B cell (primary cell): ENCODE results near the gene TMEM30B. TPM values are rescaled to one million over a fixed set of nuclear protein-coding genes. Genes with fewer than 3 reads are reported as not detected.

Source experiments
- ATAC-seq: fragments of 200-7000 bp; cut with Tn5 transposase; one replicate; pipeline ENCODE4 v1.10.0; 2021; ENCODE audit warnings: low read depth, mild to moderate bottlenecking, moderate number of reproducible peaks, moderate library complexity
- CTCF ChIA-PET: fragments of 350-600 bp; sonication (Branson Sonifier 250); formaldehyde crosslinking; loops from one replicate; lab custom pipeline; 2021; ENCODE audit warnings: antibody characterized with exemption, inconsistent platforms; lab: Charles Lee
- POLR2A ChIA-PET: fragments of 350-600 bp; sonication (Branson Sonifier 250); formaldehyde crosslinking; loops from one replicate; lab custom pipeline; 2021; ENCODE audit warnings: antibody characterized with exemption; lab: Charles Lee
- DNase-seq: peaks from one replicate; pipeline ENCODE4 v3.0.0; 2013
- H2AFZ ChIP-seq: 2 replicates; pipeline ENCODE4 v1.6.1; 2012; ENCODE audit warnings: mild to moderate bottlenecking, low read depth, low read length; ENCODE audit not compliant: insufficient read depth, poor library complexity, severe bottlenecking
- H3K27ac ChIP-seq, 2 donors: 1 replicate in 1 of 2; 2 replicates in 1 of 2; pipeline ENCODE4 v1.5.1; 2012 to 2013; ENCODE audit warnings: low read length in 2 of 2, mild to moderate bottlenecking in 2 of 2, moderate library complexity in 1 of 2
- H3K27me3 ChIP-seq, 4 experiments: fragments of 200-600 bp in 1 of 4; sonication (generic) in 1 of 4; replicated peaks in 1 of 4; 1 replicate in 2 of 4; 2 replicates in 2 of 4; pipeline versions ENCODE4 v1.6.1 to v1.7.0; 2013 to 2016; ENCODE audit warnings: low read length in 3 of 4, mild to moderate bottlenecking in 2 of 4, mixed read lengths in 1 of 4, moderate library complexity in 1 of 4; ENCODE audit not compliant: insufficient read depth in 4 of 4, control insufficient read depth in 3 of 4; ENCODE audit errors: control extremely low read depth in 1 of 4
- H3K36me3 ChIP-seq, 2 experiments: replicated peaks in 1 of 2; 1 replicate in 1 of 2; 2 replicates in 1 of 2; pipeline versions ENCODE4 v1.6.1 to v1.7.1; 2013; ENCODE audit warnings: low read length in 1 of 2; ENCODE audit not compliant: insufficient read depth in 2 of 2, control insufficient read depth in 1 of 2; ENCODE audit errors: control extremely low read depth in 1 of 2, extremely low read depth in 1 of 2
- H3K4me1 ChIP-seq, 2 donors: fragments of 200-600 bp in 1 of 2; sonication (generic) in 1 of 2; 1 replicate in 1 of 2; 2 replicates in 1 of 2; pipeline versions ENCODE4 v1.5.1 to v1.6.1; 2013 to 2017; ENCODE audit warnings: low read length in 2 of 2; ENCODE audit not compliant: control insufficient read depth in 2 of 2, insufficient read depth in 2 of 2
- H3K4me2 ChIP-seq: replicated peaks from 2 replicates; pipeline ENCODE3; 2012; ENCODE audit warnings: mild to moderate bottlenecking, low read depth, low read length; ENCODE audit not compliant: poor library complexity, severe bottlenecking
- H3K4me3 ChIP-seq, 5 experiments: fragments of 200-600 bp in 1 of 5; sonication (generic) in 1 of 5; 1 replicate in 3 of 5; 2 replicates in 2 of 5; pipeline versions ENCODE4 v1.5.1 to v1.7.0; 2011 to 2016; ENCODE audit warnings: low read length in 4 of 5, mild to moderate bottlenecking in 4 of 5, low read depth in 2 of 5, control low read depth in 1 of 5, moderate library complexity in 1 of 5; ENCODE audit not compliant: insufficient read depth in 1 of 5; ENCODE audit errors: control extremely low read depth in 1 of 5, extremely low read depth in 1 of 5
- H3K79me2 ChIP-seq: fragments of 200-600 bp; sonication (generic); one replicate; pipeline ENCODE4 v1.6.0; 2016; ENCODE audit warnings: low read length; ENCODE audit not compliant: control insufficient read depth, insufficient read depth
- H3K9ac ChIP-seq: fragments of 200-600 bp; sonication (generic); 2 replicates; pipeline ENCODE4 v1.6.1; 2017; ENCODE audit warnings: mild to moderate bottlenecking, low read length, moderate library complexity
- H3K9me3 ChIP-seq, 3 donors: one replicate each; pipeline versions ENCODE4 v1.6.1 to v1.7.1; 2013; ENCODE audit warnings: low read length in 2 of 3; ENCODE audit not compliant: control insufficient read depth in 2 of 3, insufficient read depth in 1 of 3; ENCODE audit errors: control extremely low read depth in 1 of 3
- H4K20me1 ChIP-seq: 2 replicates; pipeline ENCODE4 v1.6.0; 2012; ENCODE audit warnings: mild to moderate bottlenecking, low read length; ENCODE audit not compliant: insufficient read depth, control insufficient read depth, poor library complexity, severe bottlenecking
- H3K27ac Mint-ChIP-seq: one replicate; pipeline ENCODE4 v1.8.0; 2021; ENCODE audit warnings: mixed read lengths
- H3K27me3 Mint-ChIP-seq: one replicate; pipeline ENCODE4 v1.8.0; 2021; ENCODE audit warnings: mixed read lengths
- H3K4me1 Mint-ChIP-seq: one replicate; pipeline ENCODE4 v1.8.0; 2021; ENCODE audit warnings: mixed read lengths
- H3K4me3 Mint-ChIP-seq: one replicate; pipeline ENCODE4 v1.8.0; 2021; ENCODE audit warnings: mixed read lengths
- H3K9me3 Mint-ChIP-seq: one replicate; pipeline ENCODE4 v1.8.0; 2022; ENCODE audit warnings: mixed read lengths; ENCODE audit not compliant: insufficient read depth
- EZH2 ChIP-seq: IDR thresholded peaks from 2 replicates; pipeline ENCODE4 v1.6.1; 2012; ENCODE audit warnings: borderline replicate concordance, low read depth, mild to moderate bottlenecking, moderate library complexity, low read length; ENCODE audit not compliant: insufficient read depth, poor library complexity, severe bottlenecking
- WGBS: methylation state at CpG from one replicate; pipeline ENCODE4 v1.1.5; 2013; ENCODE audit warnings: missing lambda C conversion rate; ENCODE audit not compliant: insufficient coverage; 5-methylcytosine and 5-hydroxymethylcytosine counted together
- intact Hi-C: fragments of 100-400 bp; cut with micrococcal nuclease; formaldehyde crosslinking; loops from one replicate; pipeline ENCODE4 v1.10.0; 2022
- polyA plus RNA-seq: library from polyadenylated mRNA; depleted of rRNA; stranded (reverse); fragments of >200 nt; gene quantifications from 2 replicates; pipeline ENCODE4 v1.2.3, GENCODE V29; 2012
- total RNA-seq, 2 donors: library from RNA; stranded (reverse); fragments of 120-200 nt in 1 of 2; gene quantifications; 1 replicate in 1 of 2; 2 replicates in 1 of 2; pipeline versions ENCODE4 v1.2.3 to v1.2.4, GENCODE V29; 2013 to 2022
- TF ChIP-seq, protein P1 (sequence below): fragments of 200-600 bp; IDR thresholded peaks from one replicate; pipeline ENCODE4 v1.8.0; 2022; ENCODE audit warnings: antibody characterized with exemption, mild to moderate bottlenecking

The TMEM30B gene
- total and polyA plus RNA-seq, 2 donors (not counting 1 experiment from before 2014, with no cell fraction given), result 0.19 to 0.20 TPM

GRCh38 chr14:61308198-61308597 lies 27.1 kb upstream of the TMEM30B start:
- no peak for DNase-seq
- H3K4me1 Mint-ChIP-seq, result no peaks in the 10 kb centered on the region
- H3K9me3 Mint-ChIP-seq, result peaks cover 15% of the 10 kb centered on the region
- Histone ChIP-seq H3K9me3 (peaks cover 2 to 23% (median 19%) of the 10 kb centered on the region in 3 donors), H4K20me1 (no peaks in the 10 kb centered on the region), H3K4me1 (no peaks in the 10 kb centered on the region), H3K4me3 (no peak overlapping the region), H3K79me2 (no peaks in the 10 kb centered on the region), H3K4me2 (no peak overlapping the region), H3K36me3 (no peaks in the 10 kb centered on the region), H3K27ac (no peak overlapping the region), H3K9ac (no peak overlapping the region), H3K27me3 (no peaks in the 10 kb centered on the region), H2AFZ (no peak overlapping the region)
- intact Hi-C loops, result no loop called here
- ATAC-seq, result no peak
- CTCF ChIA-PET, result interaction anchor here (1.2 kb wide), 1 partner anchor 16 kb away, joined by 4 read pairs; no protein-coding TSS in a partner anchor
- no peak for TF ChIP-seq EZH2
- TF ChIP-seq, protein P1, sequence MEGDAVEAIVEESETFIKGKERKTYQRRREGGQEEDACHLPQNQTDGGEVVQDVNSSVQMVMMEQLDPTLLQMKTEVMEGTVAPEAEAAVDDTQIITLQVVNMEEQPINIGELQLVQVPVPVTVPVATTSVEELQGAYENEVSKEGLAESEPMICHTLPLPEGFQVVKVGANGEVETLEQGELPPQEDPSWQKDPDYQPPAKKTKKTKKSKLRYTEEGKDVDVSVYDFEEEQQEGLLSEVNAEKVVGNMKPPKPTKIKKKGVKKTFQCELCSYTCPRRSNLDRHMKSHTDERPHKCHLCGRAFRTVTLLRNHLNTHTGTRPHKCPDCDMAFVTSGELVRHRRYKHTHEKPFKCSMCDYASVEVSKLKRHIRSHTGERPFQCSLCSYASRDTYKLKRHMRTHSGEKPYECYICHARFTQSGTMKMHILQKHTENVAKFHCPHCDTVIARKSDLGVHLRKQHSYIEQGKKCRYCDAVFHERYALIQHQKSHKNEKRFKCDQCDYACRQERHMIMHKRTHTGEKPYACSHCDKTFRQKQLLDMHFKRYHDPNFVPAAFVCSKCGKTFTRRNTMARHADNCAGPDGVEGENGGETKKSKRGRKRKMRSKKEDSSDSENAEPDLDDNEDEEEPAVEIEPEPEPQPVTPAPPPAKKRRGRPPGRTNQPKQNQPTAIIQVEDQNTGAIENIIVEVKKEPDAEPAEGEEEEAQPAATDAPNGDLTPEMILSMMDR, result no peak
- no peak overlapping the region for H3K4me3 Mint-ChIP-seq
- POLR2A ChIA-PET, result no interaction called here
- no peaks in the 10 kb centered on the region for H3K27me3 Mint-ChIP-seq
- no peak overlapping the region for H3K27ac Mint-ChIP-seq
- no CpG with 5 or more reads among the region's 3 CpGs for WGBS

DNA sequence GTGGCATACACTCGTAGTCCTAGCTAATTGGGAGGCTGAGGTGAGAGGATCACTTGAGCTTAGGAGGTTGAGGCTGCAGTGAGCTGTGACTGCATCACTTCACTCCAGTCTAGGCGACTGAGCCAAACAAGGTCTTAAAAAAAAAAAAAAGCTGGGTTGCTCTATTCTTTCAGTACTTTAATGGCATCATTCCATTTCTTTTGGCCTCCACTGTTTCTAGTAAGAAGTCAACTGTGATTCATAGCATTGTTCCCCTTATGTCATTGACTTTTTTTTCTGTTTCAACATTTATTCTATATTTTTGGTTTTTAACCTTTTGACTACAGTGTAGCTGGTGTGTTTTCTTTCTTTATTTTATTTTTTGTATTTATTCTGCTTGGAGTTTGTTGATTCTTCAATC lies 23.6 kb upstream of the TMEM30B start:
- no peak overlapping the region for H3K27ac ChIP-seq
- H2AFZ ChIP-seq, result no peak overlapping the region
- H3K79me2 ChIP-seq, result no peaks in the 10 kb centered on the region
- peaks cover 1 to 11% (median 8%) of the 10 kb centered on the region in 3 donors for H3K9me3 ChIP-seq
- POLR2A ChIA-PET, result no interaction called here
- H3K27ac Mint-ChIP-seq, result no peak overlapping the region
- peaks cover 10% of the 10 kb centered on the region for H3K9me3 Mint-ChIP-seq
- H3K4me3 ChIP-seq, result no peak overlapping the region
- no peaks in the 10 kb centered on the region for H4K20me1 ChIP-seq
- no peak overlapping the region for H3K4me2 ChIP-seq
- ATAC-seq (no peak), DNase-seq (no peak)
- CTCF ChIA-PET, result interaction anchor here (0.8 kb wide), 1 partner anchor 10 kb away, joined by 3 read pairs; no protein-coding TSS in a partner anchor
- H3K27me3 Mint-ChIP-seq, result peaks cover 4% of the 10 kb centered on the region
- H3K27me3 ChIP-seq, result no peaks in the 10 kb centered on the region
- H3K4me1 ChIP-seq, result no peaks in the 10 kb centered on the region
- H3K4me3 Mint-ChIP-seq, result no peak overlapping the region
- WGBS, result 88% methylated on average over 1 of the region's 2 CpGs
- intact Hi-C loops, result no loop called here
- H3K36me3 ChIP-seq, result no peaks in the 10 kb centered on the region
- TF ChIP-seq, protein P1, result no peak
- TF ChIP-seq EZH2, result no peak
- H3K4me1 Mint-ChIP-seq, result no peaks in the 10 kb centered on the region
- H3K9ac ChIP-seq, result no peak overlapping the region
